Astrocyte of the cerebellum (primary cell): ENCODE results near the gene NHS.

Source experiments
- DNase-seq: peaks from one replicate; pipeline ENCODE4 v3.0.0-alpha.2; 2011; ENCODE audit warnings: low read depth
- H3K4me3 ChIP-seq: 2 replicates; pipeline ENCODE4 v1.5.1; 2011; ENCODE audit warnings: mild to moderate bottlenecking, low read depth, low read length, moderate library complexity
- in situ Hi-C: cut with HindIII; loops from 2 replicates; pipeline ENCODE4 v1.10.0; 2017; ENCODE audit warnings: low sequenced_read_pairs
- TF ChIP-seq, protein P1 (sequence below): IDR thresholded peaks from 2 replicates; pipeline ENCODE4 v1.5.1; 2012; ENCODE audit warnings: low read length, low read depth, moderate library complexity, mild to moderate bottlenecking; ENCODE audit errors: missing control alignments

The NHS gene

DNA sequence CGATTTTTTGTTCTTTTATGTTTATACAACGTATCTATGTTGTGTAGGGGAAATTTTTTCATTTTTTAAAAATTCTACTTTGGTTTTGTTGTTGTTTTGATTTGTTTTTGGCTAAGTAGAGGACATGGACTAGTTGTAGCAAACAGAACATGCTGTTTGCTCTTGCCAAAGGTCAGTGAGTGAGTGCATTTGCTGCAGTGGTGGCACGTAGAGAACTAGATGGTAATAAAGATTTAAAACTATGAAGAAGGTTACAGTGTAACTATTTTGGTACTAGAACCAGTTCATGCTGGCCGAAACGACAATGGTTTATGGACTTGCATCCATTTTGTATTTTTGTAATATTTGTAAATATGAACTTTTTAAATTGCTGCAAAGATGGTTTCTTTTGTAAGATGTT is 360.4 kb downstream of the NHS start:
- TF ChIP-seq, protein P1, sequence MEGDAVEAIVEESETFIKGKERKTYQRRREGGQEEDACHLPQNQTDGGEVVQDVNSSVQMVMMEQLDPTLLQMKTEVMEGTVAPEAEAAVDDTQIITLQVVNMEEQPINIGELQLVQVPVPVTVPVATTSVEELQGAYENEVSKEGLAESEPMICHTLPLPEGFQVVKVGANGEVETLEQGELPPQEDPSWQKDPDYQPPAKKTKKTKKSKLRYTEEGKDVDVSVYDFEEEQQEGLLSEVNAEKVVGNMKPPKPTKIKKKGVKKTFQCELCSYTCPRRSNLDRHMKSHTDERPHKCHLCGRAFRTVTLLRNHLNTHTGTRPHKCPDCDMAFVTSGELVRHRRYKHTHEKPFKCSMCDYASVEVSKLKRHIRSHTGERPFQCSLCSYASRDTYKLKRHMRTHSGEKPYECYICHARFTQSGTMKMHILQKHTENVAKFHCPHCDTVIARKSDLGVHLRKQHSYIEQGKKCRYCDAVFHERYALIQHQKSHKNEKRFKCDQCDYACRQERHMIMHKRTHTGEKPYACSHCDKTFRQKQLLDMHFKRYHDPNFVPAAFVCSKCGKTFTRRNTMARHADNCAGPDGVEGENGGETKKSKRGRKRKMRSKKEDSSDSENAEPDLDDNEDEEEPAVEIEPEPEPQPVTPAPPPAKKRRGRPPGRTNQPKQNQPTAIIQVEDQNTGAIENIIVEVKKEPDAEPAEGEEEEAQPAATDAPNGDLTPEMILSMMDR = no peak
- no peak for DNase-seq
- in situ Hi-C loops = no loop called here
- no peak overlapping the region for H3K4me3 ChIP-seq

DNA sequence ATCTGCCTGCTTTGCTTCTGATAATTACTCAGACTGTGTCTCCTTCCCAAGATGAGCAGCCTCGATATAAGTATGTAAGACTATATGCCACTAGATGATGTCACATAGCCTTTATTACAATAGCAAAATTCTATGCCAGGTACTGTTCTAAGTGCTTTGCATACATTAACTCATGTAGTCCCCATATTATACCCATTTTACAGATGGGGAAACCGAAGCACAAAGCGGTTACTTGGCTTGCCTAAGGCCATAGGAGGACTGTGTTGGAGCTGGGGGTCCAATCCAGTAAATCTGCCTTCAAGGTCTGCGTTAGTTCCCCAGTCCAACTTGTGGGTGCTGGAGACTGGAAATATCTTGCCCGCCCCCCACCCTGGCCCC is 361.5 kb downstream of the NHS start:
- in situ Hi-C loops = no loop called here
- TF ChIP-seq, protein P1 = no peak
- peak overlapping the region; percentile 40 for H3K4me3 ChIP-seq
- DNase-seq = no peak

DNA sequence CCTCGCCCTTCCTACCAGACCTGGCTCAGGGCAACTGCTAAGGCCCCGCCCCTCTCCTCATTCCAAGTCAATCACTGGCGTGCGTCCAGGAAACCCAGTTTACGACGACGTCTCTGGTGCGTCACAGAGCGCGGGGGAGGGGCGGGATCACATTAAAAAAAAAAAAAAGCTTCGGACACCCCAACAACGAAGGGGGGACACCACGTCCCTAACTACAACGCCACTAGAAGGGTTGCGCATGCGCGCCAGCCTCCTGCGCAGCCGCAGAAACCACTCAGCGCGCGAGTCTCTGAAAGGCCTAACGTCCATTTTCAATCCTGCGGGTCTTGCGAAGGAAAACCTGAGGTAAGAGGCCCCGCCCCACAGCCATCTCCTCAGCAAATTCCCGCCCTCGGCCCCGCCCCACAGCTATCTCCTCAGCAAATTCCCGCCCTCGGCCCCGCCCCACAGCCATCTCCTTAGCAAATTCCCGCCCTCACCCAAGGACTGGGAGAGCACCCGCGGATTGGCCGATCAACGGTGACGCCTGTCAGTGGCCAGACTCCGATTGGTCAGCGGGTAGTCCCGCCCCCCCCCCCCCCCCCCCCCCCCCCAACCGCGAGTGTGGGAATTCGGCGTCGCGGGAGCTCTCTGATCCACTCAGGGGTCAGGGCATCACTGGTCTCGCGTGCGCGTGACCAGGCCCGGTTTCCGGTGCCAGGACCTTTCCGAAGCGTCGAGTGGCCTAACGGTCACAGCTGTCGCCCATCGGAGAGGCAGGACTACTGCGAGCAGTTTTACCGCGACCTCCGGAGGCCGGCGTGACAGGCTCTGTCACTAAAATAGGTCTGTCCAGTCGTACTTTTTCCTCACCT is 362.1 kb downstream of the NHS start, which contains the start of gene SCML1:
SCML1 (plus strand) TSS at position 638 of the 854 bp plus-strand sequence. CDS start 6,694 bp downstream, outside the sequence.
- in situ Hi-C loops = no loop called here
- TF ChIP-seq, protein P1 = no peak
- peak; percentile 92 for DNase-seq
- H3K4me3 ChIP-seq = peak within 1 kb of the TSS; percentile 65

DNA sequence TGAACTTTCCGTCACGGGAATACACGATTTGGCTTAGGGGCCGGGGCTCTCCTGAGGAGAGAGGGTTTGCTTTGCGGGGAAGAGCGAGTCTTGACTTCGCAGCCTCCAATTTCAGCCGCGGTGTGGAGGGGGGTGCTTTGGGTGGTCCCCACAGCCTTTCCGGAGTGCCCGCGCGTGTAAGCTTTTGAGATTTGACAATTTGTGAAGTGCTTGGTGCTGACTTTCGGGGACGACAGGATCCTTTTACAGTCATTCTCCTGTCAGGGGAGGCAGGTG is 362.6 kb downstream of the NHS start:
- TF ChIP-seq, protein P1 = no peak
- in situ Hi-C loops = no loop called here
- peak overlapping the region; percentile 65 for H3K4me3 ChIP-seq
- no peak for DNase-seq

DNA sequence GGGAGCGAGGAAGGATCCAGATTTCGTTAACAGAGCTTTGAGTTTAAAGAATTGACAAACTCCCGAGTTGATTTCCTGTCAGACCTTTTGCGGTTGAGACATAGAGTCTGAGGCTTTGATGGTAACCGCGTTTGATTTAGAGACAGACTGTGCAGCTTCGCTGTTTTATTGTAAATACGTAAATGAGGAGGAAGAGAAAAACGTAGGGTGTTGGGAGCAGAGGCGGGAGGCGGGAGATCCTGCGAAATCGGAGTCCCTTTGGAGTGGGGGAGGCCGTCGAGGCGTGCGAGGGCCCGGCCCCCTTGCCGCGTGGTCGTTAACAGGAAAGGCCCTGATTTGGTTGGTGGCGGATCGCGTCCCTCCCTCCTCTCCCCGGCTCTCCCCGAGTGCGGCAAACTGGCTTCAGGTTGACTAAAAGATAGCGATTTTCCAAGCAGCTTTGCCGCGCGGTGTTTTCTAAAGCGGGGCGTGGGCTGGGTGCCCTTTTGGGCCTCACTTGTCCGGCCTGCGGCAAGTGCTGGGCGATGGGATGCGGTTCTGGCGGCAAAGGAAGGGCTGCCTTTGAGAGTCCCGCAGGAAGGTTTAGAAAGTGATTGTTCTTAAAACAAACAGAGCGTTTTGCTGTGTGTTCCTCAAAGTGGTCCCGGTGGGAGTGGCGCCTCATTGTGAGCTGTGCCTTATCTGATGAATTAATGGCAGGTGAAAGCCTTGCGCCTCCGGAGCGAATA is 363.1 kb downstream of the NHS start:
- no peak for DNase-seq
- H3K4me3 ChIP-seq = peak overlapping the region; percentile 65
- TF ChIP-seq, protein P1 = no peak
- in situ Hi-C loops = no loop called here

DNA sequence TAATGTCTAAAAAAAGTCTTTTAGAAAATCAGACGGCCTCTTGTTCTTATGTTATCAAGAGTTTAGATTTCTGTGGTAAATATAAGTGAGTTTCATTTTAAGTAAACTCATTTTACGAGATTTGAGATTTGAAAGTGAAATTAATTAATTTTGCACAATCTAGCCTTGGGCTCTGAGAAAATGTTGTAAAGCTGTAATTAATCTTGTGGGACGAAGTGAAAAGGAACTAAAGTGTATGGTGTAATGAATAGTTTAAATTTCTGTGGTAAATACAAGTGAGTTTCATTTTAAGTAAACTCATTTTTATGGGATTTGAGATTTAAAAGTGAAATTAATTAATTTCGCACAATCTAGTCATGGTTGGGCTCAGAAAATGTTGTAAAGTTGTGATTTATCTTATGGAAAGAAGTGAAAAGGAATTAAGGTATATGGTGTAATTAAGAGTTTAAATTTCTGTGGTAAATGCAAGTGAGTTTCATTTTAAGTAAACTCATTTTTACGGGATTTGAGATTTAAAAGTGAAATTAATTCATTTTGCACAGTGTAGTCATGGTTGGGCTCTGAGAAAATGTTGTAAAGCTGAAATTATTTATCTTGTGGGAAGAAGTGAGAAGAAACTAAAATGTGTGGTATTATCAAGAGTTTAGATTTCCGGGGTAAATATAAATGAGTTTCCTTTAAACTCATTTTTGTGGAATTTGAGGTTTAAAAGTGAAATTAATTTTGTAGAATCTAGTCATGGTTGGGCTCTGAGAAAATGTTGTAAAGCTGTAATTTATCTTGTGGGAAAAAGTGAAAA is 363.9 kb downstream of the NHS start:
- TF ChIP-seq, protein P1 = no peak
- peak overlapping the region; percentile 65 for H3K4me3 ChIP-seq
- DNase-seq = no peak
- in situ Hi-C loops = no loop called here
